Spleen (tissue), 11 donors: Measurements from ENCODE around the gene CSNK2A1. TPM values are rescaled to one million over a fixed set of nuclear protein-coding genes. Genes with fewer than 3 reads are reported as not detected.

Experiments used
- DNase-seq: peaks from one replicate; pipeline ENCODE4 v3.0.0-alpha.2; 2020
- H3K27ac ChIP-seq, 8 donors: fragments of 200-600 bp; sonication (generic) in 7 of 8; 1 replicate in 4 of 8; 2 replicates in 4 of 8; pipeline versions ENCODE4 v1.5.0 to v1.8.0; 2016 to 2021; ENCODE audit warnings: inconsistent platforms in 4 of 8, mild to moderate bottlenecking in 4 of 8, moderate library complexity in 1 of 8
- H3K27me3 ChIP-seq, 7 donors: fragments of 200-600 bp; sonication (generic) in 6 of 7; replicated peaks in 1 of 7; 1 replicate in 4 of 7; 2 replicates in 3 of 7; pipeline versions ENCODE4 v1.5.0 to v1.8.0; 2016 to 2021; ENCODE audit warnings: inconsistent platforms in 3 of 7, mild to moderate bottlenecking in 1 of 7
- H3K36me3 ChIP-seq, 6 donors: fragments of 200-600 bp; sonication (generic) in 5 of 6; 1 replicate in 4 of 6; 2 replicates in 2 of 6; pipeline versions ENCODE4 v1.5.0 to v1.8.0; 2016 to 2021; ENCODE audit warnings: inconsistent platforms in 2 of 6
- H3K4me1 ChIP-seq, 6 donors: fragments of 200-600 bp; sonication (generic) in 5 of 6; 1 replicate in 3 of 6; 2 replicates in 3 of 6; pipeline versions ENCODE4 v1.5.0 to v1.8.0; 2016 to 2021; ENCODE audit warnings: inconsistent platforms in 3 of 6
- H3K4me3 ChIP-seq, 8 donors: fragments of 200-600 bp; sonication (generic) in 7 of 8; 1 replicate in 4 of 8; 2 replicates in 4 of 8; pipeline versions ENCODE4 v1.5.0 to v1.8.0; 2016 to 2021; ENCODE audit warnings: inconsistent platforms in 4 of 8, mild to moderate bottlenecking in 4 of 8, moderate library complexity in 2 of 8
- H3K9me3 ChIP-seq, 8 donors: fragments of 200-600 bp; sonication (generic) in 7 of 8; 1 replicate in 4 of 8; 2 replicates in 4 of 8; pipeline versions ENCODE4 v1.5.0 to v1.8.0; 2016 to 2021; ENCODE audit warnings: inconsistent platforms in 4 of 8
- POLR2A ChIP-seq, 3 donors: fragments of 450-650 bp; IDR thresholded peaks; one replicate each; pipeline ENCODE4 v1.5.1; 2017; ENCODE audit warnings: antibody characterized with exemption in 3 of 3, mild to moderate bottlenecking in 1 of 3
- POLR2AphosphoS5 ChIP-seq, 3 donors: sonication (generic); formaldehyde crosslinking; IDR thresholded peaks; one replicate each; pipeline ENCODE4 v1.5.1; 2017; ENCODE audit warnings: antibody characterized with exemption in 3 of 3
- WGBS, 5 donors: extraction: QIAGEN DNeasy Blood & Tissue Kit in 3 of 5; methylation state at CpG; one replicate each; pipeline versions ENCODE4 v1.1.5 to v1.1.7; 2013 to 2018; 5-methylcytosine and 5-hydroxymethylcytosine counted together
- intact Hi-C: fragments of 100-400 bp; cut with DNase I; formaldehyde crosslinking; loops from one replicate; pipeline ENCODE4 v1.15.0; 2023; ENCODE audit warnings: low total_unique reads
- polyA plus RNA-seq, 3 donors: library from polyadenylated mRNA; stranded (reverse); fragments of 200-250 nt; gene quantifications; one replicate each; pipeline ENCODE4 v1.2.1, GENCODE V29; 2013
- total RNA-seq, 7 donors: library from RNA; depleted of rRNA in 3 of 7; stranded (reverse); fragments of >200 nt in 3 of 7; fragmentation: NEBNext Ultra II Directional in 4 of 7; extraction: Animal tissue kit (Norgen Biotek cat#: 25700) in 4 of 7; gene quantifications; one replicate each; pipeline versions ENCODE4 v1.1.0 to v1.2.1, GENCODE V29; 2016 to 2021
- TF ChIP-seq, protein P1 (sequence below), 11 experiments: fragments of 200-600 bp in 7 of 11; fragments of 450-650 bp in 4 of 11; sonication (generic) in 4 of 11; IDR thresholded peaks in 8 of 11; conservative IDR thresholded peaks in 3 of 11; 1 replicate in 7 of 11; 2 replicates in 4 of 11; pipeline versions ENCODE4 v1.4.0 to v1.8.0; 2016 to 2021; ENCODE audit warnings: antibody characterized with exemption in 11 of 11, inconsistent platforms in 4 of 11, mild to moderate bottlenecking in 1 of 11
- donor health status: healthy with polysubstance abuse.
- donor health status: DM: no; HTN: no; CAD: no; lungs with moderate emphysema.
- donor health status: DM: no; HTN: no; CAD: no.
- donor health status: Bipolar disorder and iron deficiency.
- donor health status: healthy.
- donor health status: DM: no; HTN: no; CAD: no.
- donor health status: DM: yes; HTN: yes; CAD: no.

Gene CSNK2A1
- total and polyA plus RNA-seq, 10 donors, result 16.4 to 92.9 (median 88.1) TPM

- 94 to 97% (median 95%) methylated on average over 7 of the region's 7 CpGs for WGBS, 5 donors
- DNase-seq, result no peak
- TF ChIP-seq POLR2AphosphoS5 (IDR thresholded peaks at IDR 0.05) (no peak), POLR2A (IDR thresholded peaks at IDR 0.05) (no peak)
- TF ChIP-seq, protein P1, sequence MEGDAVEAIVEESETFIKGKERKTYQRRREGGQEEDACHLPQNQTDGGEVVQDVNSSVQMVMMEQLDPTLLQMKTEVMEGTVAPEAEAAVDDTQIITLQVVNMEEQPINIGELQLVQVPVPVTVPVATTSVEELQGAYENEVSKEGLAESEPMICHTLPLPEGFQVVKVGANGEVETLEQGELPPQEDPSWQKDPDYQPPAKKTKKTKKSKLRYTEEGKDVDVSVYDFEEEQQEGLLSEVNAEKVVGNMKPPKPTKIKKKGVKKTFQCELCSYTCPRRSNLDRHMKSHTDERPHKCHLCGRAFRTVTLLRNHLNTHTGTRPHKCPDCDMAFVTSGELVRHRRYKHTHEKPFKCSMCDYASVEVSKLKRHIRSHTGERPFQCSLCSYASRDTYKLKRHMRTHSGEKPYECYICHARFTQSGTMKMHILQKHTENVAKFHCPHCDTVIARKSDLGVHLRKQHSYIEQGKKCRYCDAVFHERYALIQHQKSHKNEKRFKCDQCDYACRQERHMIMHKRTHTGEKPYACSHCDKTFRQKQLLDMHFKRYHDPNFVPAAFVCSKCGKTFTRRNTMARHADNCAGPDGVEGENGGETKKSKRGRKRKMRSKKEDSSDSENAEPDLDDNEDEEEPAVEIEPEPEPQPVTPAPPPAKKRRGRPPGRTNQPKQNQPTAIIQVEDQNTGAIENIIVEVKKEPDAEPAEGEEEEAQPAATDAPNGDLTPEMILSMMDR (IDR thresholded peaks at IDR 0.05 in 8 of 11, conservative IDR thresholded peaks at IDR 0.05 in 3 of 11), result no peak
- Histone ChIP-seq H3K27ac (no peak overlapping the region), H3K9me3 (no peaks in the 10 kb centered on the region), H3K4me1 (peaks cover 0 to 30% (median 18%) of the 10 kb centered on the region in 6 donors), H3K36me3 (peaks cover 0 to 76% (median 52%) of the 10 kb centered on the region in 6 donors), H3K27me3 (no peaks in the 10 kb centered on the region), H3K4me3 (no peak overlapping the region)
- intact Hi-C loops, result no loop called here
Observed at GRCh38 chr20:507006-507758, 36.4 kb downstream of the CSNK2A1 start.

DNA sequence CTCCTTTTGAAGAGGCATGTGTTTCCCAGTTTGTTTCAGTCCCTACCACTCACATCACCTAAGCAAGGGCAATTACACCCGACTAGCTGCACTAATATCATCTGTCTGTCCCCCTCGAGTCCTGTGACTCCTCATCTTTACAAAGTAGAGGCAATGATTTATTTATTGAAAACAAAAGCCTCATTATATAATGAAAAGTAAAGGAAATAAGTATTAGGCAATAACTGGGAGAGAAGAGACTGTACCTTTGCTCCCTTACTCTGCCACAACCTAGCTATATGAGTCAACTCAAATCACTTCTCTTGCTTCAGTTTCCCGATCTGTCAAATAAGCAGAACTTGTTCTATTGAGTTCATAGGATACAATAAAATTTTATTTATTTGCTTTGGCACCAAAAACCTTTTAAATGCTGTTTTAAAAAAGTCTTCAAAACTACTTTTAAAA, 38.9 kb downstream of the CSNK2A1 start:
- TF ChIP-seq POLR2A (IDR thresholded peaks at IDR 0.05) (no peak), POLR2AphosphoS5 (IDR thresholded peaks at IDR 0.05) (no peak)
- TF ChIP-seq, protein P1 (IDR thresholded peaks at IDR 0.05 in 8 of 11, conservative IDR thresholded peaks at IDR 0.05 in 3 of 11), result no peak
- WGBS, 5 donors, result 89 to 92% (median 90%) methylated on average over 3 of the region's 3 CpGs
- no peak overlapping the region for H3K27ac ChIP-seq
- intact Hi-C loops, result no loop called here
- no peaks in the 10 kb centered on the region for H3K9me3 ChIP-seq
- H3K4me3 ChIP-seq, result no peak overlapping the region
- DNase-seq, result no peak
- peaks cover 0 to 100% (median 67%) of the 10 kb centered on the region in 6 donors for H3K36me3 ChIP-seq
- peaks cover 0 to 5% (median 4%) of the 10 kb centered on the region in 6 donors for H3K4me1 ChIP-seq
- H3K27me3 ChIP-seq, result no peaks in the 10 kb centered on the region

DNA sequence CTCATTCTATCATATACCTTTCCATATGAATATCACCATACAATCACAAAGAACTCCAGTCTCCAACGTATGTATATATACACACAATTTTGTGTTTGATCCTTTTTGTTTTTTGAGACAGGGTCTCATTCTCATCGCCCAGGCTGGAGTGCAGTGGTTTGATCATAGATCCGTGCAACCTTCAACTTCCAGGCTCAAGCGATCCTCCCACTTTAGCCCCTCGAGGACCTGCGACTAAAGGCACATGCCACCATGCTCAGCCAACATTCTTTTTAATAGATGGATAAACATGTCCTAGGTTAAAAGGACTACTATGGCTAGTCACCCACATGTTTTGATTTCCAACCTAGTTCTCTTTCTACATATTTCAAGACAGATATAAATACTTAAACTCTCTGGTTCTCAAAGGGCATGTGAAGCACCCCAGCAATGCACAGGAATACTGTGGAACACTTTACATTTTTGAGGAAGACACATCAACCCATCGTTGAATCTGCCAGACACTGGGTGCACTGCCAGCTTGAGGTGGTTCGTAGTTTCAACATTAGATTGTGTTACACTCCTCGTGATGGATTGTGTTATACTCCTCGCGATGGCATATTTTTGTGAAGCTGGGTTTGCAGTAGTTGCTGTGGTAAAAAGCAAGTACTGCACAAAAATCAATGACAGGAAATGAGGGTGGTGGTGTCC, 40.4 kb downstream of the CSNK2A1 start:
- peaks cover 2 to 100% (median 80%) of the 10 kb centered on the region in 6 donors for H3K36me3 ChIP-seq
- H3K9me3 ChIP-seq, result no peaks in the 10 kb centered on the region
- H3K27me3 ChIP-seq, result no peaks in the 10 kb centered on the region
- no peaks in the 10 kb centered on the region for H3K4me1 ChIP-seq
- no peak overlapping the region for H3K27ac ChIP-seq
- 96 to 98% (median 97%) methylated on average over 11 of the region's 11 CpGs for WGBS, 5 donors
- DNase-seq, result no peak
- no peak overlapping the region for H3K4me3 ChIP-seq
- TF ChIP-seq, protein P1 (IDR thresholded peaks at IDR 0.05 in 8 of 11, conservative IDR thresholded peaks at IDR 0.05 in 3 of 11), result no peak
- no peak for TF ChIP-seq POLR2AphosphoS5 (IDR thresholded peaks at IDR 0.05)
- no peak for TF ChIP-seq POLR2A (IDR thresholded peaks at IDR 0.05)
- intact Hi-C loops, result no loop called here

DNA sequence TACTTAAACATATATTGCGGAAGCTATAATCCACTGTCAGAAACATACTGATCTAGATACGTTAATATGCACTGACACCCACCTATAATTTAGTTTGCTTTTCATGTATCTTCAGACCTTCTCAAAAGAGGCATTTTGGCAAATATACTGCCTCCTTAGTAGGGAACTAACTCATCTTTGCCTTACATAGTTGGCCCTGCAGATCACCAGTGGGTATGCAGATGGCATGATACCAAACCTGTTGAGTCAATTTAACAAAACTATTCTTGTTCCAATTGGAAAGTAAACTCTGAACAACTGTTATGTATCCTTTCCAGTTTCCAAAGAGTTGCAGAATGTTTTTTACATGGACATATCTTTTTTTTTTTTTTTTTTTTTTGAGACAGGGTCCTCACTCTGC, 45.6 kb downstream of the CSNK2A1 start:
- Histone ChIP-seq H3K4me3 (no peak overlapping the region), H3K4me1 (no peaks in the 10 kb centered on the region), H3K36me3 (peaks cover 2 to 100% (median 78%) of the 10 kb centered on the region in 6 donors), H3K27me3 (no peaks in the 10 kb centered on the region), H3K27ac (no peak overlapping the region), H3K9me3 (no peaks in the 10 kb centered on the region)
- DNase-seq, result no peak
- intact Hi-C loops, result no loop called here
- TF ChIP-seq POLR2AphosphoS5 (IDR thresholded peaks at IDR 0.05) (no peak), POLR2A (IDR thresholded peaks at IDR 0.05) (no peak)
- TF ChIP-seq, protein P1 (IDR thresholded peaks at IDR 0.05 in 8 of 11, conservative IDR thresholded peaks at IDR 0.05 in 3 of 11), result no peak
- 92 to 100% (median 99%) methylated on average over 2 of the region's 2 CpGs for WGBS, 5 donors
